GM18520 (cell line): ENCODE data around the gene PHKG1.
"Not testable (repeated sequence)": the region's sequence is repeated elsewhere in the genome, so short reads cannot be mapped to it uniquely, and the experiment has no call there.

Experiments
- ATAC-seq: cut with Tn5 transposase; IDR thresholded peaks from one replicate; pipeline ENCODE4 v1.9.1; 2021; ENCODE audit not compliant: unreplicated experiment

PHKG1 gene

GRCh38 chr7:56083150-56083785 is 9.5 kb downstream of the PHKG1 start:
- no peak for ATAC-seq

- ATAC-seq: no peak
Measured at GRCh38 chr7:56081626-56082340, 11.0 kb downstream of the PHKG1 start.

- not testable (repeated sequence) for ATAC-seq
Measured at GRCh38 chr7:56080726-56081435, 11.9 kb downstream of the PHKG1 start.

GRCh38 chr7:56079450-56080185 is 13.1 kb downstream of the PHKG1 start:
- ATAC-seq: no peak

- no peak for ATAC-seq
Measured at GRCh38 chr7:56078196-56078595, 14.6 kb downstream of the PHKG1 start.

GRCh38 chr7:56077681-56078080 is 15.1 kb downstream of the PHKG1 start:
- no peak for ATAC-seq

GRCh38 chr7:56074371-56074791 is 18.4 kb downstream of the PHKG1 start:
- ATAC-seq: peak; percentile 79

GRCh38 chr7:56066376-56066775 is 26.4 kb downstream of the PHKG1 start:
- ATAC-seq: not testable (repeated sequence)

- peak; percentile 89 for ATAC-seq
Measured at GRCh38 chr7:56063882-56064625, 28.7 kb downstream of the PHKG1 start, which contains the start of gene SUMF2. Gene SUMF2 (plus strand): TSS chr7:56064286. CDS start chr7:56064312, 26 bp downstream.

GRCh38 chr7:56063500-56063881 is 29.3 kb downstream of the PHKG1 start:
- no peak for ATAC-seq

GRCh38 chr7:56062382-56062781 is 30.4 kb downstream of the PHKG1 start:
- no peak for ATAC-seq

- no peak for ATAC-seq
Measured at GRCh38 chr7:56053993-56054392, 38.8 kb downstream of the PHKG1 start.

GRCh38 chr7:56053379-56053778 is 39.4 kb downstream of the PHKG1 start:
- ATAC-seq: no peak

GRCh38 chr7:56051339-56052191 is 41.2 kb downstream of the PHKG1 start, which contains the start of the genes CCT6A and PSPH:
Gene CCT6A (plus strand): TSS chr7:56051765. CDS start chr7:56051849, 84 bp downstream.
Gene PSPH (minus strand): TSS chr7:56051444. CDS start chr7:56021212, 30,232 bp downstream.
- ATAC-seq: peak; percentile 92

- ATAC-seq: no peak
Measured at GRCh38 chr7:56051053-56051338, 41.8 kb downstream of the PHKG1 start.

GRCh38 chr7:56048763-56049162 is 44.0 kb downstream of the PHKG1 start:
- not testable (repeated sequence) for ATAC-seq

GRCh38 chr7:56048245-56048644 is 44.5 kb downstream of the PHKG1 start:
- ATAC-seq: no peak

GRCh38 chr7:56047446-56048116 is 45.2 kb downstream of the PHKG1 start:
- ATAC-seq: not testable (repeated sequence)
